Measurements from ENCODE around the gene SMAD3. TPM values are rescaled to one million over a fixed set of nuclear protein-coding genes. Genes with fewer than 3 reads are reported as not detected.
A peak's percentile ranks its signal among the peaks of the same experiment; 100 is the strongest.

Gene SMAD3
- total RNA-seq, 2 experiments from 2014 or later, result 74.1 to 75.9 TPM

DNA sequence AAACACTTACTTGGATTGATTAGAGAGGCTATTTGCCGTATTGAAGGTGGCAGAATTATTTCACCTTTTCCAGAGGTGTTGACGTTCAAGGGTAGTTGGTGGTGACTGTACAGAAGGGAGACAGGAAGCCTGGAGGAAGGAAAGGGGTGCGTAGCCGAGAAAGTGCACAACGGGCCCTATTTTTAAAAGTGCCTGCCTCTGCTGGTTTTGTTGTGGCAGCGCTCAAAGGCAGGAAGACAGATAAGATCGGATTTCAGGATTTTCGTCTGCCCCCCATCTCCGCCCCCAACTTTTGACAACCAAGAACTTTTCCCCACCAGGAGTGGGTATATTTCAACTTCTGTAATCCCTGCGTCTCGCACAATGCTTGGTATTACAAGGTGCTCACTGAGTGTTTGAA is 38.5 kb downstream of the SMAD3 start:
- no peak overlapping the region for H3K27ac Mint-ChIP-seq
- no peak for DNase-seq
- H3K4me1 Mint-ChIP-seq, result peaks cover 45% of the 10 kb centered on the region
- POLR2A ChIA-PET, result interaction anchor here (1.4 to 4.0 kb wide), 2 partner anchors 19 to 36 kb away, joined by 5 to 36 read pairs; partner anchors contain the start of gene SMAD3
- no peak for ATAC-seq (ENCODE audit: low read depth)
- no peaks in the 10 kb centered on the region for H3K9me3 Mint-ChIP-seq
- H3K27me3 Mint-ChIP-seq, result no peaks in the 10 kb centered on the region
- H3K4me3 Mint-ChIP-seq, result peak overlapping the region; percentile 58
- H3K36me3 Mint-ChIP-seq, result peaks cover 11% of the 10 kb centered on the region

DNA sequence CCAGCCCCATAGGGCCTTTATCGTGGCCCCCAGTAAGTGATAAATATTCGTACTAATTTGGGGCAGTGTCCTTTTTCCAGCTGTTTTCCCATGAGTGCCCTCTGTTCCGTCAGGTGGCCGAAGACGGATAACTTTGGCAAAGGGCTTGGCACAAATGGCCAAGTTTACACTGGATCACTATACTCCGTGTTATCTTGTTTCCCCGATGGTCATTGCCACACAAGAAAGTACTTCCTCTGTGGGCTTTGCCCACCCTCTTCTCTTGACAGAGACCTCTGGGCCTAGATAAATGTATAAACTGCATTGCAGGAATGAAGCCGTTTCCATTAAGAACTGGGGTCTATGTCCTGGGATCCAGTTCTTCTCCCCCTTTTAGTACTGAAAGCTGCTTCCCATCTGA is 39.1 kb downstream of the SMAD3 start:
- Mint-ChIP-seq H3K27me3 (no peaks in the 10 kb centered on the region), H3K27ac (no peak overlapping the region), H3K4me1 (peaks cover 39% of the 10 kb centered on the region), H3K36me3 (peaks cover 7% of the 10 kb centered on the region), H3K4me3 (peak overlapping the region; percentile 58), H3K9me3 (no peaks in the 10 kb centered on the region)
- DNase-seq (no peak), ATAC-seq (ENCODE audit: low read depth) (no peak)
- POLR2A ChIA-PET, result interaction anchor here (0.7 to 1.4 kb wide), 2 partner anchors 19 to 30 kb away, joined by 3 to 5 read pairs; no protein-coding TSS in a partner anchor

DNA sequence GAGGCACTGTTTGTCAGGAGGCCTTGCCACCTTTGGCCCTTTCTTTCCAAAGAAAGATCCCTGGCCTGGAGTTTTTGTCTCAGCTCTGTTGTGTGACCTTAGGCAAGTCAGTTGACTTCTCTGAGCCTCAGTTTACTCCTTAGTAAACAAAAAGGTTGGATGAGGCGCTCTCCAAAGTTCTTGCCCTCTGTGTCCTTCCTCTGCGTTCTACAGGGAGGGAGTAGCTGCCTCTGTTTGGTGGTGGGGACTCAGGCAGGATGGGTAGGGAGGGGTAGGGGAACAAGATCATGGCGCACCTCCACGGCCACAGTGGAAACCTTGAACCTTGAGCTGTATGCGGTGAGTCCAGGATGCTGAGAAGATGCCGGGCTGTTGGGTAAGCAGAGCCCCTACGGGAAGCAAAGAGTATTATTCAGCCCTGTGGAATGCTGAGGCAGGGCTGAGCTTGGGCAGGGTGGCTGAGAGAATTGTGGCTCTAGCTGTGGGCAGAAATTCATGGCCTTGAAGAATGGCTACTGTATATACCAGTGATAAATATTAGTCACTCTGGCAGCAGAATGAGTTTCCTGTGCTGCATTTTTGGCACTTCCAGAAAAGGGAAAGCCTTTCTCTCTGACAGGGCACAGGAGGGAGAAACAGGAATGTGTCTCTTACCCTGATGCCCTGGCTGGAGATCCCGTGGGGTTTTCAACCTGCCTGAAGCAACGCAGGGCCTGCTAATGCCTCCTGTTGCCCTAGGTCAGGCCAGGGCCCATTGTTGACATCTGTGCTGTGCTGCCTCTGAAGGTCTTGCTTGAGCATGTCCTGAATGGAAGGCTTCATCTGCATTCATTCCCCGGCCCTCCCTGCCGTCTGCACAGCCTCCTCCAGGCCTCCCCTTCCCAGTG is 39.9 kb downstream of the SMAD3 start:
- ATAC-seq (ENCODE audit: low read depth), result no peak
- peaks cover 41% of the 10 kb centered on the region for H3K4me1 Mint-ChIP-seq
- peak overlapping the region; percentile 41 for H3K27ac Mint-ChIP-seq
- DNase-seq, result no peak
- H3K36me3 Mint-ChIP-seq, result peaks cover 10% of the 10 kb centered on the region
- H3K4me3 Mint-ChIP-seq, result no peak overlapping the region
- H3K9me3 Mint-ChIP-seq, result no peaks in the 10 kb centered on the region
- POLR2A ChIA-PET, result interaction anchor here (0.5 to 1.4 kb wide), 5 partner anchors 15 to 30 kb away, joined by 3 to 5 read pairs (median 3); no protein-coding TSS in a partner anchor
- H3K27me3 Mint-ChIP-seq, result no peaks in the 10 kb centered on the region

DNA sequence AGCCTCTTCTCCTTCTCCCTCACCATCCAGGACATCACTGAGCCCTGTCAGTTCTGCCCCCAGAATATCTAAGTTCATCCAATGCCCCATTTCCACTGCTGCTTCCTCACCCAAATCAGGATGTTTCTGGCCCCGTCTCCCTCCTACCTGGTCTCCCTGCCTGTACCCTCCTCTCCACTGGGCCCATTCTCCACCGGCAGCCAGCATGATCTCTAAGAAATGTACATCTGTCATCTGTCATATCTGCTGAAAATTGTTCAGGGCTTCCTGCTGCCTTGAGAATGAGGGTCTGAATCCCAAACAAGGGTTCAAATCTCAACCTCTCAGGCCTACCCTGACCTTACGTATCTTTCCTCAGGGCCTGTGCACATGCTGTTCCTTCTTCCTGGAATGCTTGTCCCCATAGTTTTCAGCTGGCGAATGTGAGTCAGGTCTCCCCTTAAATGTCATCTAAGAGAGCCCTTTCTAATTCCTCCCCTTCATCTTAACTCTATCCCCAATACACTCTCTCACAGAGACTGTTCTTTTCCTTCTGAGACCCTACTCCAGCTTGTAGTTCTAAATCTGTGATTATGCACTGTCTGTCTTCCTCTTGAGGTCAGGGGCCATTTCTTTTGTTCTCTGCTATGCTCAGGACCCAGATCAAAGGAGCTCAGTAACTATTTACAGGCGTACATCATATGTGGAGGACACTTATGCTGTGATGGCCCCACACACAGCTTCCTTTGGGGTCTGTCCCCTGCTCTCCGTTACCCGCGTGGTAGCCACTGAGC is 40.8 kb downstream of the SMAD3 start:
- no peaks in the 10 kb centered on the region for H3K27me3 Mint-ChIP-seq
- POLR2A ChIA-PET, result interaction anchor here (0.9 to 1.6 kb wide), 5 partner anchors 14 to 40 kb away, joined by 3 read pairs; partner anchors contain the start of gene SMAD3
- H3K27ac Mint-ChIP-seq, result peak overlapping the region; percentile 66
- peaks cover 13% of the 10 kb centered on the region for H3K36me3 Mint-ChIP-seq
- no peak for ATAC-seq (ENCODE audit: low read depth)
- no peak for DNase-seq
- peaks cover 49% of the 10 kb centered on the region for H3K4me1 Mint-ChIP-seq
- no peak overlapping the region for H3K4me3 Mint-ChIP-seq
- H3K9me3 Mint-ChIP-seq, result peaks cover 3% of the 10 kb centered on the region

DNA sequence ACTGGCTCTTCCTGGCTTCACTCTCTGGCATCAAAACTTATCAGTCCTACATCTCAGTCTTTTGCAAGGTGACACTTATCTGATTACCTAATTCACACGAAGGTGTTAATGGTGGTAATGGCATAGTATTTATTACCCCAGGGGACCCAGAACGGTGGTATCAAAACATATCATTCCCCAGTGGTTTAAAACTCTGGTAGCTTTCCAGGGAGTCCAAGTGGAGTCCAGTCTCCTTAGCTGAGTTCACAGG is 41.3 kb downstream of the SMAD3 start:
- DNase-seq, result no peak
- no peak for ATAC-seq (ENCODE audit: low read depth)
- Mint-ChIP-seq H3K27me3 (no peaks in the 10 kb centered on the region), H3K4me1 (peaks cover 50% of the 10 kb centered on the region), H3K4me3 (no peak overlapping the region), H3K27ac (peak overlapping the region; percentile 66), H3K9me3 (peaks cover 7% of the 10 kb centered on the region), H3K36me3 (peaks cover 14% of the 10 kb centered on the region)
- POLR2A ChIA-PET, result interaction anchor here (0.9 to 1.6 kb wide), 4 partner anchors 21 to 41 kb away, joined by 3 read pairs; partner anchors contain the start of gene SMAD3

DNA sequence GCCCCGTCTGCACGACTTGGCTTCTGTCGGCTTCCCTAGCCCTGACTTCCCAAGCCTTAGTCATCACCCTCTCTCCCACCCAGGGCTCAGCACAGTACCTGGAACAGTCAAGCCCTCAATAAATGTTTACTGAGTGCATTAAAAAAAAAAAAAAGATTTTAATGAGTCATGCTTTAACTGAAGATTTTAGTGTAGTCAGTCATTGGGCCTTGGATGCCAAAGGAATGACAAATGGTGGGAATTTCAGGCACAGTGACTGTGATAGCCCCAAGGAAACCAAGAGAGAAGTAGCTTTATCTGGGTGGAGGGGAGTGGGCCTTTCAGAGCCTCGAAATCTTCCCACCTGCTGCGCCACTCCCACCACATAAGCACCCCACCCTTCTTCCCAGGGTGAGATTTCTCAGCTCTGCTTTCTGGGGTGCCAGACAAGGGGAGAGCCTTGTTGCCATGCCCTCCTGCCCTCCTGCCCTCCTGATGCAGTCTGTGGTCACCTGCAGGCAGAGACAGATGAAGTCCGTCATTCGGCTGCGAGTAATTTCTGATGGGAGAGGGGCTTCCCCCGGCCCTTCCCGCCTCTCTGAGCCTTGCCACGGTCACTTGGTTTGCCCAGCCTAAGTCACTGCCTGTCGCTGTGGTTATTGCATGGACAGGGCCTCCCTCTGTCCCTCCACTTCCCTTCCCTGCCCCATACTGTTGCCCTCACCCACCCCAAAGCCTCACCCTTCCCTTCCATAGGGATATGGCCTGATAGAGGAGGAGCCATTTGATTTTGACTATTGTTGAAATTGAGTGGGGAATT is 41.8 kb downstream of the SMAD3 start:
- H3K9me3 Mint-ChIP-seq, result peaks cover 7% of the 10 kb centered on the region
- H3K4me3 Mint-ChIP-seq, result no peak overlapping the region
- ATAC-seq (ENCODE audit: low read depth), result no peak
- no peak for DNase-seq
- peaks cover 50% of the 10 kb centered on the region for H3K4me1 Mint-ChIP-seq
- no peak overlapping the region for H3K27ac Mint-ChIP-seq
- no peaks in the 10 kb centered on the region for H3K27me3 Mint-ChIP-seq
- H3K36me3 Mint-ChIP-seq, result peaks cover 14% of the 10 kb centered on the region
- POLR2A ChIA-PET, result interaction anchor here (1.1 to 1.6 kb wide), 3 partner anchors 21 to 40 kb away, joined by 3 read pairs; no protein-coding TSS in a partner anchor

DNA sequence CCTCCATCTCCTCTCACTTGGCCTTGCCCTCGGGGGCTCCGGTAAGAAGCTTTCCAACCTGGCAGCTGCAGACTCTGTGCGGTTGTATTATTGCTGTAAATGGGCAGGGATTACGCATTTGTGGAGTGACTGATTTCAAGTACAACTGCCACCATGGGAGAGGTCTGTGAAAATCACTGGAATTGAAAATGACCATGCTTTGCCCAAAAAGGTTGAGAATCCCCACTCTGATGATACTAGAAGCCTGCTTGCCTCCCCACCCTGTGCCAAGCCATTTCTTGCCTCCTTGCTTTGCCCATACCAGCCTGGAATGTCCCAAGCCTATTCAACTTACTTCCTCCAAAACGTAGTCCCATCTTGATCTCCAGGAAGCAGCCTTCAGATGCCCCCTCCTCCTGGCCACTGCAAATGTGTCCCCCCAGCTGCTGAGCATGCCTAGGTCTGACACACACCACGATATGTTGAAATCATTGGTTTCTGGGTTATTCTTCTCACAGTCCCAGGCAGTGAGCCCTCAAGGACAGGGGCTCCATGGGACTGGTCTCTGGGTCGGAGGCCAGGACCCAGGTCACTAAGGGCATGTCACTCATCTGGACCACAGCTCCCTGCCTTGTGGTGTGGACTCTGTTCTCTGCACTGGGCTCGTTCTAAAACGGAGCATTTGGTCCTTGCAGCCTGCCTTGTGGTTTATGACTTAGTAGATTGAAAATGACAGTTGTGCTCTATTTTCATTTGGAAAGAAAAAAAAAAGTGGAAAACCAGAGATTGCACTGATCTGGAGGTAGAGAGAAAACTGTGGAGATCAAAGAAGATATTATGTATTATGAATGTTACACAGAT is 42.9 kb downstream of the SMAD3 start:
- Mint-ChIP-seq H3K27ac (no peak overlapping the region), H3K27me3 (no peaks in the 10 kb centered on the region), H3K9me3 (peaks cover 7% of the 10 kb centered on the region), H3K4me1 (peaks cover 53% of the 10 kb centered on the region), H3K4me3 (no peak overlapping the region), H3K36me3 (peaks cover 18% of the 10 kb centered on the region)
- DNase-seq, result no peak
- POLR2A ChIA-PET, result no interaction called here
- ATAC-seq (ENCODE audit: low read depth), result no peak

DNA sequence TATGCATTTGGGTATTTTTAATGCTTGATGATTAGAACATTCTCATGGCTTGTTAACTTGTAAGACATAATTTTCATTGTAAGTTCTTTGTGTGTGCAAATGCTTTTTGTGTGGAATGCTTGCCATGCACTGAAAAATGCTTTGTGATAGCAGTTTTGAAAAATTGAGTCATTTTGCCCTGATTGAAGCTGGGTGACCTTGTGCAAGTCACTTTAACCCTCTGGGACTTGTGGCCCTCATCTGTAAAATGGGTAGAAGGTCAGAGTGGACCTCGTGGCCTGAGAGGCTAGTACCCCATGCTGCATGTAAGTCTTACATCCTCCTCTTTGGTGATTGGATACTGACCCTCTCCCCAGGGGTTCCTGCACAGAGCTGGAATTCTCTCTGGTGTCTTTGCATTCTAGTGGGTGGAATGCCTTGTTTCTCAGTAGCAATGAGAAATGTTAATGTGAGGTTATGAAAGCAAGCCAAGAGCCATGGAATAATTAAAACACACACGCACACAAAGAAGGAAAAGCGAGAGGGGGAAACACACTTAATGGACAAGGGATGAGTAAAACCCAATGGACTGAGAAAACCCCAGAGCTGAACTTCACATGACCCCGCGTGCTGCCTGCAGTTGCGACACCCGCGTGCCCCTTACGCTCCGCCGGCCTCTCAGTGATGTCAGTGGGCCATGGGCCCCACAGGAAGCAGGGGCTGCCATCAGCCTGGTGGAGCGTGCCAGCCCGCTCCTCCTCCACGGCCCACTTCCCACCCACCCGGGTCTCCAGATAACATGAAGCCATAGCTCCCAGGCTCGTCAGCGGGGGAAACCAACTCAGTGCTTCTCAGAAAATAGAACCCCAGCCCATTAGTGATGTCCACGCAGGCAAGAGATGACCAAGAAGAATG is 44.0 kb downstream of the SMAD3 start:
- no peak for DNase-seq
- peaks cover 7% of the 10 kb centered on the region for H3K9me3 Mint-ChIP-seq
- H3K36me3 Mint-ChIP-seq, result peaks cover 18% of the 10 kb centered on the region
- no peak overlapping the region for H3K27ac Mint-ChIP-seq
- H3K4me1 Mint-ChIP-seq, result peaks cover 52% of the 10 kb centered on the region
- ATAC-seq (ENCODE audit: low read depth), result no peak
- no peaks in the 10 kb centered on the region for H3K27me3 Mint-ChIP-seq
- no peak overlapping the region for H3K4me3 Mint-ChIP-seq
- POLR2A ChIA-PET, result no interaction called here

DNA sequence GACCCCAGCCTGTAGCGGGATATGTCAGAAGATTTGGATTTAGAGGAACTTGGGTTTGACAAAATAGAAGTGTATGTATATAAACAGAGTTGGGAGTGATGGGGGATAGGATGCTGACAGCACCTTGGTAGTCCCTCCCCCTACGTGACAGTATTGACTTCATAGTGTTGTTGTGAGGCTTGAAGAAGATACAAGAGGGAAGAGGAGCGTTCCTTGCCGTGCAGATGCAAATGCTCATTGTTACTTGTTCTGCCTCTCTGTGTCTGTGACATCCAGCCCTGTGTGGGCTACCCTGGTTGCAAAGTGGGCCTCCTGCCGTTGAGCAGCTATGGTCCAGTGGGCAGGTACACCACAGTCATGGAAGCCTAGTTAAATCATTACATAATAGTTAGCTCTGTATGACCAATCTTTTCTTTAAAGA is 45.0 kb downstream of the SMAD3 start:
- no peak overlapping the region for H3K4me3 Mint-ChIP-seq
- POLR2A ChIA-PET, result interaction anchor here (1.2 to 1.5 kb wide), 2 partner anchors 10 to 25 kb away, joined by 3 to 4 read pairs; no protein-coding TSS in a partner anchor

DNA sequence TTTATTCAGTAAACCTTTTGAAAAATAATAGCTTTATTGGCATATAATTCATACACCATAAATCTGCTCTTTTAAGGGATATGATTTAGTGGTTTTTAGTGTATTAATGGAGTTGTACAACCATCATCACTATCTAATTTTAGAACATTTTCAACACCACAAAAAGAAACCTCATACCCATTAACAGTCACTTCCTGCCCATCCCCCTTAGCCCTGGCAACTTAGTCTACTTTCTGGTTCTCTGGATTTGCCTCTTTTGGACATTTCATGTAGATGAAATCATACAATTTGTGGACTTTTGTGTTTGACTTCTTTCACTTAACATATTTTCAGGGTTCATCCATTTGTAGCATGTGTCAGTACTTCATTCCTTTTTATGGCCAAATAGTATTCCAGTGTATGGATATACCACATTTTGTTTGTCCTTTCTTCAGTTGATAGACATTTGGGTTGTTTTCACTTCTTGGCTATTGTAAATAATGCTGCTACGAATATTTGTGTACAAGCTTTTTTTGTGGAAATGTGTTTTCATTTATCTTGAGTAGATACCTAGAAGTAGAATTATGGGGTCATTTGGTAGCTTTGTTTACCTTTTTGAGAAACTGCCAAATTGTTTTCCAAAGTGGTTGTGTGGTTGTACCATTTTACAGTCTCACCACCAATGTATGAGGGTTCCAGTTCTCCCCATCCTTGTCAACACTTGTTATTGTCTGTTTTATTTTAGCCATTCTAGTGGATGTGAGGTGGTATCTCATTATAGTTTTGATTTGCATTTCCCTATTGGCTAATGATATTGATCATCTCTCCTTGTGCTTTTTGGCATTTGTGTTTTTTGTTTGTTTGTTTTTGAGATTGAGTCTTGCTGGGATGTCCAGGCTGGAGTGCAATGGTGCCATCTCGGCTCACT is 45.8 kb downstream of the SMAD3 start:
- Mint-ChIP-seq H3K4me1 (peaks cover 59% of the 10 kb centered on the region), H3K36me3 (peaks cover 18% of the 10 kb centered on the region), H3K27me3 (no peaks in the 10 kb centered on the region), H3K27ac (peak overlapping the region; percentile 4), H3K4me3 (peak overlapping the region; percentile 62), H3K9me3 (peaks cover 7% of the 10 kb centered on the region)
- no peak for ATAC-seq (ENCODE audit: low read depth)
- POLR2A ChIA-PET, result interaction anchor here (0.7 to 1.5 kb wide), 3 partner anchors 9 to 45 kb away, joined by 3 to 4 read pairs (median 3); no protein-coding TSS in a partner anchor
- DNase-seq, result no peak

More for the DNA sequence above, 45.0 kb downstream of the SMAD3 start:
- peak overlapping the region; percentile 26 for H3K27ac Mint-ChIP-seq
- H3K4me1 Mint-ChIP-seq, result peaks cover 57% of the 10 kb centered on the region
- ATAC-seq (ENCODE audit: low read depth) (no peak), DNase-seq (no peak)
- H3K9me3 Mint-ChIP-seq, result peaks cover 7% of the 10 kb centered on the region
- H3K36me3 Mint-ChIP-seq, result peaks cover 21% of the 10 kb centered on the region
- H3K27me3 Mint-ChIP-seq, result no peaks in the 10 kb centered on the region

DNA sequence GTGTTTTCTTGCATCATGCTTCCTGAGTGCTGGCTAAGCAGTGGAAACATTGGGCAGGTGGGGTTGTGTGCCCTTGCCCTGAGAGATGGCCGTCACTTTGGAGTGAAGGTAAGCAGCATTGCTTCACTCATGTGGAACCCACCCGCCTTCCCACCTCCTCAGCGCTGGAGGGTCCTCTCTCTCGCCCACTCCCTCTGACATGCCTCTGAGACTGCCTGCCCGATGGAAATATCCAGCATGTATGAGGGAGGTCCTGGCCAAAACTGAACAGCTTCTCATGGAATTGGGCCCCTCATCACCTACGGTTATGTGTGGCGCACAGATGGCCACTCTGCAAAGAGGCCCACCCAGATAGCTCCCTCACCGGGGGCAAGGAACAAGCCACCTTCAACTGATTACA is 48.6 kb downstream of the SMAD3 start:
- Mint-ChIP-seq H3K36me3 (peaks cover 27% of the 10 kb centered on the region), H3K4me3 (no peak overlapping the region), H3K27me3 (no peaks in the 10 kb centered on the region), H3K9me3 (peaks cover 7% of the 10 kb centered on the region), H3K4me1 (peaks cover 70% of the 10 kb centered on the region), H3K27ac (no peak overlapping the region)
- ATAC-seq (ENCODE audit: low read depth), result no peak
- peak; percentile 20 for DNase-seq
- POLR2A ChIA-PET, result interaction anchor here (1.8 kb wide), 1 partner anchor 12 kb away, joined by 5 read pairs; no protein-coding TSS in a partner anchor
